Neuronal stem cell (in vitro differentiated cells): ENCODE results near the gene ATP5ME.
"Not testable (repeated sequence)": the region's sequence is repeated elsewhere in the genome, so short reads cannot be mapped to it uniquely, and the experiment has no call there.

Experiments
- DNase-seq: peaks from one replicate; pipeline ENCODE4 v3.0.0-alpha.2; 2013; ENCODE audit warnings: low spot score
- H2AFZ ChIP-seq: one replicate; pipeline ENCODE4 v1.6.1; 2013; ENCODE audit warnings: mild to moderate bottlenecking, low read length, inconsistent platforms
- H2AK5ac ChIP-seq: 2 replicates; pipeline ENCODE4 v1.6.1; 2013; ENCODE audit warnings: low read depth, mild to moderate bottlenecking, inconsistent platforms, low read length, moderate library complexity, mixed read lengths
- H2BK120ac ChIP-seq: 2 replicates; pipeline ENCODE4 v1.6.1; 2013; ENCODE audit warnings: low read depth, mild to moderate bottlenecking, inconsistent platforms, low read length, moderate library complexity, mixed read lengths
- H2BK12ac ChIP-seq: one replicate; pipeline ENCODE4 v1.6.1; 2013; ENCODE audit warnings: low read length, inconsistent platforms
- H2BK15ac ChIP-seq: 2 replicates; pipeline ENCODE4 v1.6.1; 2013; ENCODE audit warnings: mild to moderate bottlenecking, low read length, inconsistent platforms, mixed read lengths
- H2BK5ac ChIP-seq: one replicate; pipeline ENCODE4 v1.6.1; 2013; ENCODE audit warnings: inconsistent platforms, mild to moderate bottlenecking, low read length, moderate library complexity
- H3K14ac ChIP-seq: one replicate; pipeline ENCODE4 v1.6.1; 2013; ENCODE audit warnings: low read length, inconsistent platforms
- H3K18ac ChIP-seq: 2 replicates; pipeline ENCODE4 v1.6.1; 2013; ENCODE audit warnings: low read length, inconsistent platforms
- H3K23ac ChIP-seq: 2 replicates; pipeline ENCODE4 v1.6.1; 2013; ENCODE audit warnings: low read depth, mild to moderate bottlenecking, mixed read lengths, low read length, inconsistent platforms; ENCODE audit not compliant: poor library complexity
- H3K27ac ChIP-seq: replicated peaks from 3 replicates; pipeline ENCODE4 v1.5.1; 2013; ENCODE audit warnings: low read length, inconsistent platforms
- H3K27me3 ChIP-seq, 3 experiments: 2 replicates each; pipeline ENCODE4 v1.6.1; 2013; ENCODE audit warnings: low read length in 3 of 3, mild to moderate bottlenecking in 2 of 3, inconsistent platforms in 1 of 3, low read depth in 1 of 3, mixed read lengths in 1 of 3, moderate library complexity in 1 of 3; ENCODE audit not compliant: control insufficient read depth in 3 of 3, insufficient read depth in 3 of 3
- H3K36me3 ChIP-seq, 2 donors: replicated peaks in 1 of 2; 2 replicates each; pipeline ENCODE4 v1.6.1; 2013; ENCODE audit warnings: low read length in 2 of 2; ENCODE audit not compliant: control insufficient read depth in 2 of 2, insufficient read depth in 2 of 2
- H3K4ac ChIP-seq: 2 replicates; pipeline ENCODE4 v1.6.1; 2013; ENCODE audit warnings: inconsistent platforms, mild to moderate bottlenecking, low read length, moderate library complexity
- H3K4me1 ChIP-seq, 2 donors: 1 replicate in 1 of 2; 2 replicates in 1 of 2; pipeline ENCODE4 v1.6.1; 2013; ENCODE audit warnings: low read length in 2 of 2, low read depth in 1 of 2; ENCODE audit not compliant: control insufficient read depth in 2 of 2, insufficient read depth in 1 of 2
- H3K4me2 ChIP-seq: one replicate; pipeline ENCODE4 v1.6.1; 2013; ENCODE audit warnings: mild to moderate bottlenecking, low read length, inconsistent platforms; ENCODE audit not compliant: insufficient read depth, poor library complexity, severe bottlenecking
- H3K4me3 ChIP-seq, 2 donors: 2 replicates each; pipeline ENCODE4 v1.5.1; 2013; ENCODE audit warnings: low read length in 2 of 2, mild to moderate bottlenecking in 2 of 2, inconsistent platforms in 1 of 2, moderate library complexity in 1 of 2
- H3K79me1 ChIP-seq: one replicate; pipeline ENCODE4 v1.6.1; 2013; ENCODE audit warnings: low read depth, mild to moderate bottlenecking, inconsistent platforms, low read length, moderate library complexity
- H3K9ac ChIP-seq: one replicate; pipeline ENCODE4 v1.6.1; 2013; ENCODE audit warnings: mild to moderate bottlenecking, low read depth, low read length, inconsistent platforms; ENCODE audit not compliant: poor library complexity
- H3K9me3 ChIP-seq, 2 donors: replicated peaks in 1 of 2; 2 replicates each; pipeline versions ENCODE3 to v1.6.1; 2013; ENCODE audit warnings: low read length in 2 of 2, mild to moderate bottlenecking in 2 of 2, inconsistent platforms in 1 of 2, low read depth in 1 of 2, mixed read lengths in 1 of 2, moderate library complexity in 1 of 2; ENCODE audit not compliant: control insufficient read depth in 2 of 2, insufficient read depth in 1 of 2
- H4K8ac ChIP-seq: one replicate; pipeline ENCODE4 v1.6.1; 2013; ENCODE audit warnings: low read depth, mild to moderate bottlenecking, inconsistent platforms, low read length, moderate library complexity
- H4K91ac ChIP-seq: one replicate; pipeline ENCODE4 v1.6.1; 2013; ENCODE audit warnings: low read length, low read depth, mild to moderate bottlenecking, inconsistent platforms; ENCODE audit not compliant: poor library complexity
- WGBS, 2 donors: extraction: QIAGEN DNeasy Blood & Tissue Kit; methylation state at CpG; one replicate each; pipeline ENCODE4 v1.1.7; 2013; ENCODE audit warnings: missing lambda C conversion rate in 2 of 2, mixed read lengths in 1 of 2; ENCODE audit not compliant: insufficient read length in 2 of 2, insufficient replicate concordance in 1 of 2; ENCODE audit errors: extremely low coverage in 2 of 2; 5-methylcytosine and 5-hydroxymethylcytosine counted together

Gene ATP5ME

DNA sequence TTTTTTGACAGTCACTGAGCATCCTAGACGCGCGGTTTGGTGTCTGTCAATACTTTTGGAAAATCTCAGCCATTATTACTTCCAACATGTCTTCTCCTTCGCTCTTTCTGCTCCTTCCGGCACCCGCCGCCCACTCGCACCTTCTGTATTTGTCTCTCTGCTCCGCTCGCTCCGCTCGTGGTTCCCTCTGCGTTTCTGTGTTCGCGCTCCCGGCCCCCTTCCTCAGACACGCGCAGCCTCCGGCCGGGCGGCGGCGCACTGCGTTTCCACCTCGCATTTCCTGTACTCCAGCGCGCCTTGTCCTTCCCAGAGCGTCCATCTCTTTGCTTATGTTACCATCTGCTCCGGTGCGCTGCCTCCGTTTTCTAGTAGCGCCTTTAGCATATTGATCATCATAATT, 27.6 kb downstream of the ATP5ME start:
- peak overlapping the region; percentile 80 for H3K18ac ChIP-seq
- no peak overlapping the region for H3K4ac ChIP-seq
- no peak overlapping the region for H2AK5ac ChIP-seq
- no CpG with 5 or more reads among the region's 32 CpGs for WGBS, 2 donors
- H4K8ac ChIP-seq: no peak overlapping the region
- H3K4me1 ChIP-seq: peaks cover 0 to 9% of the 10 kb centered on the region in 2 donors
- H2BK120ac ChIP-seq: no peak overlapping the region
- H3K4me2 ChIP-seq: no peak overlapping the region
- no peak for DNase-seq
- H4K91ac ChIP-seq: no peak overlapping the region
- H3K9me3 ChIP-seq: no peaks in the 10 kb centered on the region
- no peak overlapping the region for H3K4me3 ChIP-seq
- H3K36me3 ChIP-seq: no peaks in the 10 kb centered on the region
- H3K9ac ChIP-seq: no peak overlapping the region
- no peaks in the 10 kb centered on the region for H3K79me1 ChIP-seq
- no peak overlapping the region for H2BK12ac ChIP-seq
- no peak overlapping the region for H2AFZ ChIP-seq
- no peak overlapping the region for H3K27ac ChIP-seq
- peak overlapping the region; percentile 80 for H3K23ac ChIP-seq
- H2BK15ac ChIP-seq: peak overlapping the region; percentile 67
- H2BK5ac ChIP-seq: no peak overlapping the region
- H3K14ac ChIP-seq: no peak overlapping the region
- H3K27me3 ChIP-seq: peaks cover 0 to 20% (median 0%) of the 10 kb centered on the region in 3 experiments

- WGBS, 2 donors: no CpG with 5 or more reads among the region's 6 CpGs
- H3K4me2 ChIP-seq, H2BK15ac ChIP-seq, H4K91ac ChIP-seq, H2AK5ac ChIP-seq, H4K8ac ChIP-seq, H3K14ac ChIP-seq, H2BK5ac ChIP-seq, H3K79me1 ChIP-seq, H3K23ac ChIP-seq, H2BK12ac ChIP-seq, H3K27me3 ChIP-seq, H3K18ac ChIP-seq, H3K4ac ChIP-seq, H3K4me3 ChIP-seq, H3K36me3 ChIP-seq, H2BK120ac ChIP-seq, H3K9me3 ChIP-seq, H2AFZ ChIP-seq, H3K27ac ChIP-seq, DNase-seq, H3K4me1 ChIP-seq, H3K9ac ChIP-seq: not testable (repeated sequence)
Observed at GRCh38 chr4:642366-642765, 31.7 kb downstream of the ATP5ME start.

- no peak for DNase-seq
- no peak overlapping the region for H3K23ac ChIP-seq
- WGBS, 2 donors: no CpG with 5 or more reads among the region's 32 CpGs
- H2BK12ac ChIP-seq: no peak overlapping the region
- H4K91ac ChIP-seq: no peak overlapping the region
- no peaks in the 10 kb centered on the region for H3K36me3 ChIP-seq
- peaks cover 0 to 4% (median 0%) of the 10 kb centered on the region in 3 experiments for H3K27me3 ChIP-seq
- no peak overlapping the region for H2BK120ac ChIP-seq
- H3K4me3 ChIP-seq: no peak overlapping the region
- H3K4me1 ChIP-seq: peaks cover 0 to 3% of the 10 kb centered on the region in 2 donors
- no peak overlapping the region for H3K4me2 ChIP-seq
- H2BK5ac ChIP-seq: no peak overlapping the region
- H3K14ac ChIP-seq: peak overlapping the region; percentile 98
- H3K79me1 ChIP-seq: no peaks in the 10 kb centered on the region
- H2AFZ ChIP-seq: peak overlapping the region; percentile 49
- H3K4ac ChIP-seq: no peak overlapping the region
- H3K27ac ChIP-seq: no peak overlapping the region
- H3K9ac ChIP-seq: no peak overlapping the region
- H2BK15ac ChIP-seq: no peak overlapping the region
- peaks cover 0 to 5% of the 10 kb centered on the region in 2 donors for H3K9me3 ChIP-seq
- H3K18ac ChIP-seq: peak overlapping the region; percentile 31
- H4K8ac ChIP-seq: no peak overlapping the region
- H2AK5ac ChIP-seq: no peak overlapping the region
Observed at GRCh38 chr4:637536-638280, 36.4 kb downstream of the ATP5ME start.

GRCh38 chr4:636628-637159, 37.4 kb downstream of the ATP5ME start:
- no CpG with 5 or more reads among the region's 13 CpGs for WGBS, 2 donors
- no peak overlapping the region for H3K4me3 ChIP-seq
- H3K14ac ChIP-seq: peak overlapping the region; percentile 38

More at GRCh38 chr4:636628-637159, 37.4 kb downstream of the ATP5ME start:
- H2AFZ ChIP-seq: no peak overlapping the region
- no peak overlapping the region for H4K91ac ChIP-seq
- H3K27me3 ChIP-seq: peaks cover 0 to 4% (median 0%) of the 10 kb centered on the region in 3 experiments
- H3K9ac ChIP-seq: peak overlapping the region; percentile 44
- DNase-seq: no peak
- H2BK120ac ChIP-seq: no peak overlapping the region
- no peak overlapping the region for H2BK12ac ChIP-seq
- peaks cover 7 to 8% of the 10 kb centered on the region in 2 donors for H3K9me3 ChIP-seq
- no peak overlapping the region for H2BK5ac ChIP-seq
- H2AK5ac ChIP-seq: peak overlapping the region; percentile 88
- peak overlapping the region; percentile 11 for H2BK15ac ChIP-seq
- no peak overlapping the region for H3K27ac ChIP-seq
- no peak overlapping the region for H4K8ac ChIP-seq
- H3K4me2 ChIP-seq: no peak overlapping the region
- H3K4me1 ChIP-seq: peaks cover 0 to 3% of the 10 kb centered on the region in 2 donors
- H3K4ac ChIP-seq: no peak overlapping the region
- H3K18ac ChIP-seq: peak overlapping the region; percentile 17
- H3K36me3 ChIP-seq: no peaks in the 10 kb centered on the region
- peaks cover 2% of the 10 kb centered on the region for H3K79me1 ChIP-seq
- H3K23ac ChIP-seq: peak overlapping the region; percentile 85
